HEK293 (cell line): ENCODE measurements around the gene SCYL3.

ENCODE experiments used
- GLI4 ChIP-seq: fragments of 450-650 bp; formaldehyde crosslinking; IDR thresholded peaks from 2 replicates; pipeline ENCODE4 v1.5.1; 2016; ENCODE audit warnings: missing biosample characterization, missing genetic modification characterization
- GLIS1 ChIP-seq: fragments of 450-650 bp; formaldehyde crosslinking; IDR thresholded peaks from 2 replicates; pipeline ENCODE4 v1.5.1; 2016; ENCODE audit warnings: missing biosample characterization, missing genetic modification characterization
- GLIS2 ChIP-seq: fragments of 450-650 bp; formaldehyde crosslinking; IDR thresholded peaks from 2 replicates; pipeline ENCODE4 v1.5.1; 2016; ENCODE audit warnings: missing biosample characterization, missing genetic modification characterization
- IKZF3 ChIP-seq: fragments of 450-650 bp; IDR thresholded peaks from 2 replicates; pipeline ENCODE4 v1.5.0; 2018; ENCODE audit warnings: missing biosample characterization, mild to moderate bottlenecking, missing genetic modification characterization, moderate library complexity
- KLF8 ChIP-seq: fragments of 450-650 bp; formaldehyde crosslinking; IDR thresholded peaks from 2 replicates; pipeline ENCODE4 v1.5.1; 2016; ENCODE audit warnings: missing biosample characterization, missing genetic modification characterization
- OVOL3 ChIP-seq: fragments of 450-650 bp; formaldehyde crosslinking; IDR thresholded peaks from 2 replicates; pipeline ENCODE4 v1.5.1; 2016; ENCODE audit warnings: missing biosample characterization, missing genetic modification characterization
- WT1 ChIP-seq: fragments of 450-650 bp; formaldehyde crosslinking; IDR thresholded peaks from 2 replicates; pipeline ENCODE4 v1.5.1; 2016; ENCODE audit warnings: missing biosample characterization, missing genetic modification characterization
- ZBTB20 ChIP-seq: fragments of 450-650 bp; formaldehyde crosslinking; IDR thresholded peaks from 2 replicates; pipeline ENCODE4 v1.5.1; 2016; ENCODE audit warnings: missing biosample characterization, missing genetic modification characterization
- ZNF366 ChIP-seq: fragments of 450-650 bp; formaldehyde crosslinking; conservative IDR thresholded peaks from 2 replicates; pipeline ENCODE4 v1.5.1; 2016; ENCODE audit warnings: missing biosample characterization, missing genetic modification characterization
- ZNF510 ChIP-seq: fragments of 450-650 bp; formaldehyde crosslinking; IDR thresholded peaks from 2 replicates; pipeline ENCODE4 v1.5.1; 2018; ENCODE audit warnings: mild to moderate bottlenecking, missing genetic modification characterization, missing biosample characterization; ENCODE audit not compliant: insufficient replicate concordance
- ZNF596 ChIP-seq: fragments of 450-650 bp; IDR thresholded peaks from 2 replicates; pipeline ENCODE4 v1.5.0; 2018; ENCODE audit warnings: missing biosample characterization, mild to moderate bottlenecking, missing genetic modification characterization, moderate library complexity
- ZNF624 ChIP-seq: fragments of 450-650 bp; formaldehyde crosslinking; IDR thresholded peaks from 2 replicates; pipeline ENCODE4 v1.5.1; 2017; ENCODE audit warnings: missing biosample characterization, missing genetic modification characterization
- ZNF660 ChIP-seq: fragments of 450-650 bp; IDR thresholded peaks from 2 replicates; pipeline ENCODE4 v1.5.1; 2018; ENCODE audit warnings: missing biosample characterization, mild to moderate bottlenecking, missing genetic modification characterization
- ZXDB ChIP-seq: fragments of 450-650 bp; formaldehyde crosslinking; IDR thresholded peaks from 2 replicates; pipeline ENCODE4 v1.5.1; 2016; ENCODE audit warnings: missing biosample characterization, missing genetic modification characterization
- TF ChIP-seq, protein P1 (sequence below): fragments of 450-650 bp; formaldehyde crosslinking; IDR thresholded peaks from 2 replicates; pipeline ENCODE4 v1.5.1; 2016; ENCODE audit warnings: missing biosample characterization, missing genetic modification characterization
- TF ChIP-seq, protein P2 (sequence below): fragments of 450-650 bp; formaldehyde crosslinking; IDR thresholded peaks from 2 replicates; pipeline ENCODE4 v1.5.1; 2016; ENCODE audit warnings: missing biosample characterization, missing genetic modification characterization
- TF ChIP-seq, protein P3 (sequence below): fragments of 450-650 bp; formaldehyde crosslinking; IDR thresholded peaks from 2 replicates; pipeline ENCODE4 v1.5.1; 2016; ENCODE audit warnings: missing biosample characterization, missing genetic modification characterization
- TF ChIP-seq, protein P4 (sequence below): fragments of 450-650 bp; formaldehyde crosslinking; IDR thresholded peaks from 2 replicates; pipeline ENCODE4 v1.5.1; 2016; ENCODE audit warnings: missing biosample characterization, missing genetic modification characterization
- TF ChIP-seq, protein P5 (sequence below): fragments of 450-650 bp; formaldehyde crosslinking; IDR thresholded peaks from 2 replicates; pipeline ENCODE4 v1.5.1; 2016; ENCODE audit warnings: missing biosample characterization, missing genetic modification characterization
- TF ChIP-seq, protein P6 (sequence below): fragments of 450-650 bp; formaldehyde crosslinking; IDR thresholded peaks from 2 replicates; pipeline ENCODE4 v1.5.1; 2016; ENCODE audit warnings: missing biosample characterization, missing genetic modification characterization
- TF ChIP-seq, protein P7 (sequence below): fragments of 450-650 bp; formaldehyde crosslinking; conservative IDR thresholded peaks from 2 replicates; pipeline ENCODE4 v1.5.1; 2016; ENCODE audit warnings: low read depth, missing biosample characterization, missing genetic modification characterization
- TF ChIP-seq, protein P8 (sequence below): fragments of 450-650 bp; formaldehyde crosslinking; IDR thresholded peaks from 2 replicates; pipeline ENCODE4 v1.5.1; 2016; ENCODE audit warnings: missing biosample characterization, missing genetic modification characterization

The SCYL3 gene

DNA sequence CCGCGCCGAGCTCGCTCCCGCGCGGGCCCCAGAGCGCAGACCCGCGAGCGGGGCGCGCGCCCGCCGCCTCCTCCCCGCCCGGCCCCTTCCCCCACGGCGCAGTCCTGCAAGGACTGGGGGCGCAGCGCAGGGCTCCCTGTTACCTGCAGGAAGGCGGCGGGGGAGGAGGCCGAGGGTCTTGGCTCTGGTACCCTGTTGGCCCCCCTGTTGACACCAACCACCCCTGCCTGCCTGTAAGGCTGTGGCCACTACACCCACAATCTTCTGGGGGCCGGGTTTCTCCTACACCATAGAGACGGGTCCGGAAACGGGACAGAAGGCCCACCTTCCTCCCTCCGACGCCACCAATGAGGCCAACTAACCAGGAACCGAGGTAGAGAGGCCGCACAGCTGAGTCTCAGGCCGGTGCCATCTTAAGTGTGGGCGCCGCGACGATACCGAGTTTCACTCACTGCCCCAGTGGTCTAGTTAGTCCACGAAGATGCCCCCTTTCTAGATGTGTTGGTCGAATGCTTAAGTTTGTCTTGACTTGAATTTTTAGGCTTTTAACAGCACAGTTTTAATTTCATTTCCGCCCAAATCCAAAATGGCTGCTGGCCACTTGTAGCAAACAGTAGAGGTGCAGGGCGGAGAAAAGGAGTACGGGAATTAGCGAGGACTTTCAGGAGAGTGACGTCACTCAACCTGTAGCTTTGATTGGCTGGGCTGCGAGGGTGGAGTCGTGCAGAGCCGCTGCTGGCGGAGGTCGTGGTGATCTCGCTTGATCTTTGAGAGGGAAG is at the start of gene SCYL3 (continued):
- TF ChIP-seq ZXDB (peak; percentile 99), GLIS2 (tag by site-specific recombination) (peak; percentile 88), KLF8 (tag by site-specific recombination) (peak; percentile 96), OVOL3 (tag by site-specific recombination) (peak; percentile 96), GLI4 (tag by site-specific recombination) (no peak), ZNF596 (no peak), ZNF366 (peak; percentile 98), WT1 (tag by site-specific recombination) (peak; percentile 58), ZNF660 (tag by site-specific recombination) (peak; percentile 75), GLIS1 (tag by site-specific recombination) (peak; percentile 38), IKZF3 (tag by site-specific recombination) (peak; percentile 76), ZNF624 (tag by site-specific recombination) (no peak), ZBTB20 (tag by site-specific recombination) (peak; percentile 88), ZNF510 (tag by site-specific recombination) (no peak)
- TF ChIP-seq, protein P1, sequence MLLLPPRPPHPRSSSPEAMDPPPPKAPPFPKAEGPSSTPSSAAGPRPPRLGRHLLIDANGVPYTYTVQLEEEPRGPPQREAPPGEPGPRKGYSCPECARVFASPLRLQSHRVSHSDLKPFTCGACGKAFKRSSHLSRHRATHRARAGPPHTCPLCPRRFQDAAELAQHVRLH (tag by site-specific recombination) = peak; percentile 99
- TF ChIP-seq, protein P2, sequence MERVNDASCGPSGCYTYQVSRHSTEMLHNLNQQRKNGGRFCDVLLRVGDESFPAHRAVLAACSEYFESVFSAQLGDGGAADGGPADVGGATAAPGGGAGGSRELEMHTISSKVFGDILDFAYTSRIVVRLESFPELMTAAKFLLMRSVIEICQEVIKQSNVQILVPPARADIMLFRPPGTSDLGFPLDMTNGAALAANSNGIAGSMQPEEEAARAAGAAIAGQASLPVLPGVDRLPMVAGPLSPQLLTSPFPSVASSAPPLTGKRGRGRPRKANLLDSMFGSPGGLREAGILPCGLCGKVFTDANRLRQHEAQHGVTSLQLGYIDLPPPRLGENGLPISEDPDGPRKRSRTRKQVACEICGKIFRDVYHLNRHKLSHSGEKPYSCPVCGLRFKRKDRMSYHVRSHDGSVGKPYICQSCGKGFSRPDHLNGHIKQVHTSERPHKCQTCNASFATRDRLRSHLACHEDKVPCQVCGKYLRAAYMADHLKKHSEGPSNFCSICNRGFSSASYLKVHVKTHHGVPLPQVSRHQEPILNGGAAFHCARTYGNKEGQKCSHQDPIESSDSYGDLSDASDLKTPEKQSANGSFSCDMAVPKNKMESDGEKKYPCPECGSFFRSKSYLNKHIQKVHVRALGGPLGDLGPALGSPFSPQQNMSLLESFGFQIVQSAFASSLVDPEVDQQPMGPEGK = peak; percentile 95
- TF ChIP-seq, protein P3, sequence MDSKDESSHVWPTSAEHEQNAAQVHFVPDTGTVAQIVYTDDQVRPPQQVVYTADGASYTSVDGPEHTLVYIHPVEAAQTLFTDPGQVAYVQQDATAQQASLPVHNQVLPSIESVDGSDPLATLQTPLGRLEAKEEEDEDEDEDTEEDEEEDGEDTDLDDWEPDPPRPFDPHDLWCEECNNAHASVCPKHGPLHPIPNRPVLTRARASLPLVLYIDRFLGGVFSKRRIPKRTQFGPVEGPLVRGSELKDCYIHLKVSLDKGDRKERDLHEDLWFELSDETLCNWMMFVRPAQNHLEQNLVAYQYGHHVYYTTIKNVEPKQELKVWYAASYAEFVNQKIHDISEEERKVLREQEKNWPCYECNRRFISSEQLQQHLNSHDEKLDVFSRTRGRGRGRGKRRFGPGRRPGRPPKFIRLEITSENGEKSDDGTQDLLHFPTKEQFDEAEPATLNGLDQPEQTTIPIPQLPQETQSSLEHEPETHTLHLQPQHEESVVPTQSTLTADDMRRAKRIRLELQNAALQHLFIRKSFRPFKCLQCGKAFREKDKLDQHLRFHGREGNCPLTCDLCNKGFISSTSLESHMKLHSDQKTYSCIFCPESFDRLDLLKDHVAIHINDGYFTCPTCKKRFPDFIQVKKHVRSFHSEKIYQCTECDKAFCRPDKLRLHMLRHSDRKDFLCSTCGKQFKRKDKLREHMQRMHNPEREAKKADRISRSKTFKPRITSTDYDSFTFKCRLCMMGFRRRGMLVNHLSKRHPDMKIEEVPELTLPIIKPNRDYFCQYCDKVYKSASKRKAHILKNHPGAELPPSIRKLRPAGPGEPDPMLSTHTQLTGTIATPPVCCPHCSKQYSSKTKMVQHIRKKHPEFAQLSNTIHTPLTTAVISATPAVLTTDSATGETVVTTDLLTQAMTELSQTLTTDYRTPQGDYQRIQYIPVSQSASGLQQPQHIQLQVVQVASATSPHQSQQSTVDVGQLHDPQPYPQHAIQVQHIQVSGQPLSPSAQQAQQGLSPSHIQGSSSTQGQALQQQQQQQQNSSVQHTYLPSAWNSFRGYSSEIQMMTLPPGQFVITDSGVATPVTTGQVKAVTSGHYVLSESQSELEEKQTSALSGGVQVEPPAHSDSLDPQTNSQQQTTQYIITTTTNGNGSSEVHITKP (tag by site-specific recombination) = peak; percentile 86
- TF ChIP-seq, protein P4, sequence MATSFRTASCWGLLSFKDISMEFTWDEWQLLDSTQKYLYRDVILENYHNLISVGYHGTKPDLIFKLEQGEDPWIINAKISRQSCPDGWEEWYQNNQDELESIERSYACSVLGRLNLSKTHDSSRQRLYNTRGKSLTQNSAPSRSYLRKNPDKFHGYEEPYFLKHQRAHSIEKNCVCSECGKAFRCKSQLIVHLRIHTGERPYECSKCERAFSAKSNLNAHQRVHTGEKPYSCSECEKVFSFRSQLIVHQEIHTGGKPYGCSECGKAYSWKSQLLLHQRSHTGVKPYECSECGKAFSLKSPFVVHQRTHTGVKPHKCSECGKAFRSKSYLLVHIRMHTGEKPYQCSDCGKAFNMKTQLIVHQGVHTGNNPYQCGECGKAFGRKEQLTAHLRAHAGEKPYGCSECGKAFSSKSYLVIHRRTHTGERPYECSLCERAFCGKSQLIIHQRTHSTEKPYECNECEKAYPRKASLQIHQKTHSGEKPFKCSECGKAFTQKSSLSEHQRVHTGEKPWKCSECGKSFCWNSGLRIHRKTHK (tag by site-specific recombination) = no peak
- TF ChIP-seq, protein P5, sequence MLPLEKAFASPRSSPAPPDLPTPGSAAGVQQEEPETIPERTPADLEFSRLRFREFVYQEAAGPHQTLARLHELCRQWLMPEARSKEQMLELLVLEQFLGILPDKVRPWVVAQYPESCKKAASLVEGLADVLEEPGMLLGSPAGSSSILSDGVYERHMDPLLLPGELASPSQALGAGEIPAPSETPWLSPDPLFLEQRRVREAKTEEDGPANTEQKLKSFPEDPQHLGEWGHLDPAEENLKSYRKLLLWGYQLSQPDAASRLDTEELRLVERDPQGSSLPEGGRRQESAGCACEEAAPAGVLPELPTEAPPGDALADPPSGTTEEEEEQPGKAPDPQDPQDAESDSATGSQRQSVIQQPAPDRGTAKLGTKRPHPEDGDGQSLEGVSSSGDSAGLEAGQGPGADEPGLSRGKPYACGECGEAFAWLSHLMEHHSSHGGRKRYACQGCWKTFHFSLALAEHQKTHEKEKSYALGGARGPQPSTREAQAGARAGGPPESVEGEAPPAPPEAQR (tag by site-specific recombination) = 0 out of 2 replicates have a peak, but pooled peaks have one; percentile 68
- TF ChIP-seq, protein P6, sequence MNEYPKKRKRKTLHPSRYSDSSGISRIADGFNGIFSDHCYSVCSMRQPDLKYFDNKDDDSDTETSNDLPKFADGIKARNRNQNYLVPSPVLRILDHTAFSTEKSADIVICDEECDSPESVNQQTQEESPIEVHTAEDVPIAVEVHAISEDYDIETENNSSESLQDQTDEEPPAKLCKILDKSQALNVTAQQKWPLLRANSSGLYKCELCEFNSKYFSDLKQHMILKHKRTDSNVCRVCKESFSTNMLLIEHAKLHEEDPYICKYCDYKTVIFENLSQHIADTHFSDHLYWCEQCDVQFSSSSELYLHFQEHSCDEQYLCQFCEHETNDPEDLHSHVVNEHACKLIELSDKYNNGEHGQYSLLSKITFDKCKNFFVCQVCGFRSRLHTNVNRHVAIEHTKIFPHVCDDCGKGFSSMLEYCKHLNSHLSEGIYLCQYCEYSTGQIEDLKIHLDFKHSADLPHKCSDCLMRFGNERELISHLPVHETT (tag by site-specific recombination) = peak; percentile 98
- TF ChIP-seq, protein P7, sequence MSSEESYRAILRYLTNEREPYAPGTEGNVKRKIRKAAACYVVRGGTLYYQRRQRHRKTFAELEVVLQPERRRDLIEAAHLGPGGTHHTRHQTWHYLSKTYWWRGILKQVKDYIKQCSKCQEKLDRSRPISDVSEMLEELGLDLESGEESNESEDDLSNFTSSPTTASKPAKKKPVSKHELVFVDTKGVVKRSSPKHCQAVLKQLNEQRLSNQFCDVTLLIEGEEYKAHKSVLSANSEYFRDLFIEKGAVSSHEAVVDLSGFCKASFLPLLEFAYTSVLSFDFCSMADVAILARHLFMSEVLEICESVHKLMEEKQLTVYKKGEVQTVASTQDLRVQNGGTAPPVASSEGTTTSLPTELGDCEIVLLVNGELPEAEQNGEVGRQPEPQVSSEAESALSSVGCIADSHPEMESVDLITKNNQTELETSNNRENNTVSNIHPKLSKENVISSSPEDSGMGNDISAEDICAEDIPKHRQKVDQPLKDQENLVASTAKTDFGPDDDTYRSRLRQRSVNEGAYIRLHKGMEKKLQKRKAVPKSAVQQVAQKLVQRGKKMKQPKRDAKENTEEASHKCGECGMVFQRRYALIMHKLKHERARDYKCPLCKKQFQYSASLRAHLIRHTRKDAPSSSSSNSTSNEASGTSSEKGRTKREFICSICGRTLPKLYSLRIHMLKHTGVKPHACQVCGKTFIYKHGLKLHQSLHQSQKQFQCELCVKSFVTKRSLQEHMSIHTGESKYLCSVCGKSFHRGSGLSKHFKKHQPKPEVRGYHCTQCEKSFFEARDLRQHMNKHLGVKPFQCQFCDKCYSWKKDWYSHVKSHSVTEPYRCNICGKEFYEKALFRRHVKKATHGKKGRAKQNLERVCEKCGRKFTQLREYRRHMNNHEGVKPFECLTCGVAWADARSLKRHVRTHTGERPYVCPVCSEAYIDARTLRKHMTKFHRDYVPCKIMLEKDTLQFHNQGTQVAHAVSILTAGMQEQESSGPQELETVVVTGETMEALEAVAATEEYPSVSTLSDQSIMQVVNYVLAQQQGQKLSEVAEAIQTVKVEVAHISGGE (tag by site-specific recombination) = peak; percentile 91
- TF ChIP-seq, protein P8, sequence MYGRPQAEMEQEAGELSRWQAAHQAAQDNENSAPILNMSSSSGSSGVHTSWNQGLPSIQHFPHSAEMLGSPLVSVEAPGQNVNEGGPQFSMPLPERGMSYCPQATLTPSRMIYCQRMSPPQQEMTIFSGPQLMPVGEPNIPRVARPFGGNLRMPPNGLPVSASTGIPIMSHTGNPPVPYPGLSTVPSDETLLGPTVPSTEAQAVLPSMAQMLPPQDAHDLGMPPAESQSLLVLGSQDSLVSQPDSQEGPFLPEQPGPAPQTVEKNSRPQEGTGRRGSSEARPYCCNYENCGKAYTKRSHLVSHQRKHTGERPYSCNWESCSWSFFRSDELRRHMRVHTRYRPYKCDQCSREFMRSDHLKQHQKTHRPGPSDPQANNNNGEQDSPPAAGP = peak; percentile 85
